Measurements from ENCODE around the gene PRICKLE1. TPM values are rescaled to one million over a fixed set of nuclear protein-coding genes. Genes with fewer than 3 reads are reported as not detected.

Gene PRICKLE1
- total RNA-seq, 1 donor from 2014 or later = 20.9 TPM

DNA sequence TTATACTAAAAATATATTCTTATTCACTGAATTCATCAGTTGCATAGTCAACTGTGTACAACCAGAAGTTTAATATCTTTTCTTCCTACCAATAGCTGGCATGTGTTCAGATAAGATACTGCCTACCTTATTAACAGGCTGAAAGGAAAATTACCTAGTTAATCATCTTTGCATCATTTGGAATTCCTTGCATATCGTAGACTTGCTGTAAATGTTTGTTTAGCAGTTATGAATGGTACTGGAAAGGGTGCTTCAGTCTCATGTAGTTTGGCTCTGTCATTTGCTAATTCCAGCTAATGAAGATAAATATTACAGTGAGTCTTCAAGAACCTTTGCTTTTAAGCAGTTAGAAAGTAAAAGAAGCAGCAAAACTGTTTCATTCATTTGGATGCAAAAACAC, 179.2 kb downstream of the PRICKLE1 start:
- TF ChIP-seq, protein P1, sequence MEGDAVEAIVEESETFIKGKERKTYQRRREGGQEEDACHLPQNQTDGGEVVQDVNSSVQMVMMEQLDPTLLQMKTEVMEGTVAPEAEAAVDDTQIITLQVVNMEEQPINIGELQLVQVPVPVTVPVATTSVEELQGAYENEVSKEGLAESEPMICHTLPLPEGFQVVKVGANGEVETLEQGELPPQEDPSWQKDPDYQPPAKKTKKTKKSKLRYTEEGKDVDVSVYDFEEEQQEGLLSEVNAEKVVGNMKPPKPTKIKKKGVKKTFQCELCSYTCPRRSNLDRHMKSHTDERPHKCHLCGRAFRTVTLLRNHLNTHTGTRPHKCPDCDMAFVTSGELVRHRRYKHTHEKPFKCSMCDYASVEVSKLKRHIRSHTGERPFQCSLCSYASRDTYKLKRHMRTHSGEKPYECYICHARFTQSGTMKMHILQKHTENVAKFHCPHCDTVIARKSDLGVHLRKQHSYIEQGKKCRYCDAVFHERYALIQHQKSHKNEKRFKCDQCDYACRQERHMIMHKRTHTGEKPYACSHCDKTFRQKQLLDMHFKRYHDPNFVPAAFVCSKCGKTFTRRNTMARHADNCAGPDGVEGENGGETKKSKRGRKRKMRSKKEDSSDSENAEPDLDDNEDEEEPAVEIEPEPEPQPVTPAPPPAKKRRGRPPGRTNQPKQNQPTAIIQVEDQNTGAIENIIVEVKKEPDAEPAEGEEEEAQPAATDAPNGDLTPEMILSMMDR (IDR thresholded peaks at IDR 0.05; ENCODE audit: borderline replicate concordance) = no peak
- H3K27ac ChIP-seq (replicated peaks) = no peak overlapping the region
- intact Hi-C loops (cut with micrococcal nuclease) = no loop called here
- H3K9me3 ChIP-seq (replicated peaks) = no peaks in the 10 kb centered on the region
- no peak overlapping the region for H3K4me3 ChIP-seq
- no peaks in the 10 kb centered on the region for H3K27me3 ChIP-seq (ENCODE audit: low read depth)
- no peak for DNase-seq
- no peaks in the 10 kb centered on the region for H3K4me1 ChIP-seq
- H3K36me3 ChIP-seq = no peaks in the 10 kb centered on the region

DNA sequence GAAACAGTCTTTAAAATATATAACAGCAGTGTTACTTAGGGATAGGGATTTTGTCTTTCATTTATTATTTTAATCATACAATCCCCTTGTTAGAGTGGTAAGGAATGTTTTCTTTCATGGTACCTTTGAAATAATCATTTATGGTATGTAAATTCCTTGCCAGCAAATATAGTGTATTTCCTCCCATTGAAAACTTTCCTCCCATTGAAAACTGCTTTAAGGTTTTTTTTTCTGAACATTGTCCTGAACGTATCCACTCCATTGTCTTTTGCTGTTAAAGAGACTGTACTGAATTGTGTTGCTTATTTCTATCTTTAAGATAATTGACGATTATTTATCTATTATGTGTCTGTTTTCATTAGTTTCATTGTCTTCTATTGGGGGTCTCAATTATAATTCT, 180.1 kb downstream of the PRICKLE1 start:
- TF ChIP-seq, protein P1 (IDR thresholded peaks at IDR 0.05; ENCODE audit: borderline replicate concordance) = no peak
- peaks cover 4% of the 10 kb centered on the region for H3K36me3 ChIP-seq
- DNase-seq = no peak
- H3K9me3 ChIP-seq (replicated peaks) = no peaks in the 10 kb centered on the region
- no peak overlapping the region for H3K27ac ChIP-seq (replicated peaks)
- H3K27me3 ChIP-seq (ENCODE audit: low read depth) = no peaks in the 10 kb centered on the region
- no peak overlapping the region for H3K4me3 ChIP-seq
- intact Hi-C loops (cut with micrococcal nuclease) = no loop called here
- no peaks in the 10 kb centered on the region for H3K4me1 ChIP-seq

GRCh38 chr12:42407306-42407705, 182.2 kb downstream of the PRICKLE1 start:
- intact Hi-C loops (cut with micrococcal nuclease) = no loop called here
- no peak for DNase-seq
- no peaks in the 10 kb centered on the region for H3K4me1 ChIP-seq
- TF ChIP-seq, protein P1 (IDR thresholded peaks at IDR 0.05; ENCODE audit: borderline replicate concordance) = no peak
- H3K36me3 ChIP-seq = peaks cover 12% of the 10 kb centered on the region
- H3K27ac ChIP-seq (replicated peaks) = no peak overlapping the region
- no peaks in the 10 kb centered on the region for H3K9me3 ChIP-seq (replicated peaks)
- H3K4me3 ChIP-seq = no peak overlapping the region
- no peaks in the 10 kb centered on the region for H3K27me3 ChIP-seq (ENCODE audit: low read depth)

Measured in left ventricle myocardium inferior (tissue), 1 donor.